Stimulated activated naive B cell treated with anti-CD40 and anti-IgM and Interleukin-4, amounts not matched to agents 10 μg/mL and 1 μg/mL and 100 μg/mL, for 72 hours (primary cell): Measurements from ENCODE around the gene ENO4.

Experiments
- ATAC-seq, 2 donors: fragments of 150-1000 bp; cut with Tn5 transposase; replicated peaks; 2 replicates each; pipeline ENCODE4 v1.10.0; 2021; ENCODE audit warnings: moderate library complexity in 1 of 2
- DNase-seq: peaks from one replicate; pipeline ENCODE4 v3.0.0; 2021
- H3K27ac Mint-ChIP-seq: one replicate; pipeline ENCODE4 v1.8.0; 2022; ENCODE audit warnings: mild to moderate bottlenecking, mixed read lengths
- H3K27me3 Mint-ChIP-seq, 2 donors: one replicate each; pipeline ENCODE4 v1.8.0; 2022; ENCODE audit warnings: mixed read lengths in 2 of 2
- H3K36me3 Mint-ChIP-seq, 2 donors: one replicate each; pipeline ENCODE4 v1.8.0; 2022; ENCODE audit warnings: mixed read lengths in 2 of 2, mild to moderate bottlenecking in 1 of 2
- H3K4me1 Mint-ChIP-seq, 2 donors: one replicate each; pipeline ENCODE4 v1.8.0; 2022; ENCODE audit warnings: mixed read lengths in 2 of 2, mild to moderate bottlenecking in 1 of 2
- H3K4me3 Mint-ChIP-seq, 2 donors: one replicate each; pipeline ENCODE4 v1.8.0; 2022; ENCODE audit warnings: mild to moderate bottlenecking in 2 of 2, mixed read lengths in 2 of 2, moderate library complexity in 1 of 2
- H3K9me3 Mint-ChIP-seq, 2 donors: one replicate each; pipeline ENCODE4 v1.8.0; 2022; ENCODE audit warnings: mixed read lengths in 2 of 2, mild to moderate bottlenecking in 1 of 2

ENO4 gene

GRCh38 chr10:116817178-116817577, 32.1 kb upstream of the ENO4 start:
- Mint-ChIP-seq H3K9me3 (peaks cover 10 to 11% of the 10 kb centered on the region in 2 donors), H3K27me3 (peaks cover 16% of the 10 kb centered on the region in 2 donors), H3K4me3 (no peak overlapping the region), H3K36me3 (no peaks in the 10 kb centered on the region), H3K27ac (no peak overlapping the region), H3K4me1 (no peaks in the 10 kb centered on the region)
- no peak for ATAC-seq
- DNase-seq, result no peak

- H3K4me1 Mint-ChIP-seq, result no peaks in the 10 kb centered on the region
- no peaks in the 10 kb centered on the region for H3K36me3 Mint-ChIP-seq
- peaks cover 8 to 11% of the 10 kb centered on the region in 2 donors for H3K9me3 Mint-ChIP-seq
- no peak for ATAC-seq
- H3K27me3 Mint-ChIP-seq, result peaks cover 13 to 16% of the 10 kb centered on the region in 2 donors
- no peak for DNase-seq
- H3K4me3 Mint-ChIP-seq, result no peak overlapping the region
- H3K27ac Mint-ChIP-seq, result peak overlapping the region; percentile 10
Observed at GRCh38 chr10:116817780-116818343, 31.4 kb upstream of the ENO4 start.

GRCh38 chr10:116819999-116820677, 29.2 kb upstream of the ENO4 start:
- H3K9me3 Mint-ChIP-seq, result peaks cover 8 to 11% of the 10 kb centered on the region in 2 donors
- H3K27ac Mint-ChIP-seq, result no peak overlapping the region
- ATAC-seq, result no peak
- H3K4me3 Mint-ChIP-seq, result no peak overlapping the region
- H3K27me3 Mint-ChIP-seq, result peaks cover 12 to 16% of the 10 kb centered on the region in 2 donors
- H3K36me3 Mint-ChIP-seq, result no peaks in the 10 kb centered on the region
- no peaks in the 10 kb centered on the region for H3K4me1 Mint-ChIP-seq
- no peak for DNase-seq

GRCh38 chr10:116825901-116826300, 23.4 kb upstream of the ENO4 start:
- no peaks in the 10 kb centered on the region for H3K36me3 Mint-ChIP-seq
- H3K4me1 Mint-ChIP-seq, result no peaks in the 10 kb centered on the region
- no peak overlapping the region for H3K27ac Mint-ChIP-seq
- ATAC-seq (no peak), DNase-seq (no peak)
- peaks cover 6 to 7% of the 10 kb centered on the region in 2 donors for H3K9me3 Mint-ChIP-seq
- no peak overlapping the region for H3K4me3 Mint-ChIP-seq
- peaks cover 3 to 4% of the 10 kb centered on the region in 2 donors for H3K27me3 Mint-ChIP-seq

GRCh38 chr10:116826803-116827202, 22.5 kb upstream of the ENO4 start:
- DNase-seq, result no peak
- Mint-ChIP-seq H3K27ac (no peak overlapping the region), H3K4me1 (no peaks in the 10 kb centered on the region), H3K4me3 (no peak overlapping the region), H3K9me3 (peaks cover 0 to 6% of the 10 kb centered on the region in 2 donors), H3K36me3 (no peaks in the 10 kb centered on the region), H3K27me3 (no peaks in the 10 kb centered on the region)
- no peak for ATAC-seq

GRCh38 chr10:116827214-116827671, 22.1 kb upstream of the ENO4 start:
- H3K4me1 Mint-ChIP-seq, result no peaks in the 10 kb centered on the region
- H3K36me3 Mint-ChIP-seq, result no peaks in the 10 kb centered on the region
- DNase-seq, result no peak
- peaks cover 0 to 6% of the 10 kb centered on the region in 2 donors for H3K9me3 Mint-ChIP-seq
- no peaks in the 10 kb centered on the region for H3K27me3 Mint-ChIP-seq
- no peak overlapping the region for H3K4me3 Mint-ChIP-seq
- ATAC-seq, result no peak
- no peak overlapping the region for H3K27ac Mint-ChIP-seq

- no peak overlapping the region for H3K27ac Mint-ChIP-seq
- DNase-seq (no peak), ATAC-seq (no peak)
- no peaks in the 10 kb centered on the region for H3K4me1 Mint-ChIP-seq
- peaks cover 0 to 6% of the 10 kb centered on the region in 2 donors for H3K9me3 Mint-ChIP-seq
- no peak overlapping the region for H3K4me3 Mint-ChIP-seq
- no peaks in the 10 kb centered on the region for H3K27me3 Mint-ChIP-seq
- H3K36me3 Mint-ChIP-seq, result no peaks in the 10 kb centered on the region
Observed at GRCh38 chr10:116828116-116828515, 21.2 kb upstream of the ENO4 start.

GRCh38 chr10:116829711-116830110, 19.6 kb upstream of the ENO4 start:
- Mint-ChIP-seq H3K4me1 (no peaks in the 10 kb centered on the region), H3K27me3 (peaks cover 0 to 6% of the 10 kb centered on the region in 2 donors), H3K36me3 (no peaks in the 10 kb centered on the region), H3K4me3 (no peak overlapping the region), H3K27ac (no peak overlapping the region), H3K9me3 (peaks cover 0 to 7% of the 10 kb centered on the region in 2 donors)
- DNase-seq, result no peak
- no peak for ATAC-seq

- ATAC-seq (no peak), DNase-seq (no peak)
- Mint-ChIP-seq H3K4me3 (no peak overlapping the region), H3K27ac (no peak overlapping the region), H3K27me3 (peaks cover 0 to 6% of the 10 kb centered on the region in 2 donors), H3K36me3 (no peaks in the 10 kb centered on the region), H3K4me1 (no peaks in the 10 kb centered on the region), H3K9me3 (peaks cover 0 to 7% of the 10 kb centered on the region in 2 donors)
Observed at GRCh38 chr10:116831086-116831485, 18.2 kb upstream of the ENO4 start.

GRCh38 chr10:116831790-116832189, 17.5 kb upstream of the ENO4 start:
- Mint-ChIP-seq H3K4me1 (no peaks in the 10 kb centered on the region), H3K27ac (no peak overlapping the region), H3K4me3 (no peak overlapping the region), H3K36me3 (no peaks in the 10 kb centered on the region), H3K9me3 (peaks cover 0 to 7% of the 10 kb centered on the region in 2 donors), H3K27me3 (peaks cover 0 to 6% of the 10 kb centered on the region in 2 donors)
- DNase-seq (no peak), ATAC-seq (no peak)

GRCh38 chr10:116833986-116834985, 15.0 kb upstream of the ENO4 start:
- H3K36me3 Mint-ChIP-seq, result no peaks in the 10 kb centered on the region
- DNase-seq (no peak), ATAC-seq (no peak)
- H3K4me1 Mint-ChIP-seq, result no peaks in the 10 kb centered on the region
- H3K27me3 Mint-ChIP-seq, result peaks cover 0 to 6% of the 10 kb centered on the region in 2 donors
- no peak overlapping the region for H3K4me3 Mint-ChIP-seq
- H3K27ac Mint-ChIP-seq, result no peak overlapping the region
- peaks cover 0 to 4% of the 10 kb centered on the region in 2 donors for H3K9me3 Mint-ChIP-seq

- Mint-ChIP-seq H3K36me3 (no peaks in the 10 kb centered on the region), H3K27ac (no peak overlapping the region), H3K9me3 (peaks cover 0 to 1% of the 10 kb centered on the region in 2 donors), H3K4me3 (no peak overlapping the region), H3K27me3 (peaks cover 0 to 6% of the 10 kb centered on the region in 2 donors), H3K4me1 (no peaks in the 10 kb centered on the region)
- DNase-seq (no peak), ATAC-seq (no peak)
Observed at GRCh38 chr10:116835658-116836057, 13.6 kb upstream of the ENO4 start.

GRCh38 chr10:116836083-116836482, 13.2 kb upstream of the ENO4 start:
- peaks cover 0 to 6% of the 10 kb centered on the region in 2 donors for H3K27me3 Mint-ChIP-seq

GRCh38 chr10:116836902-116837523, 12.3 kb upstream of the ENO4 start:
- Mint-ChIP-seq H3K36me3 (no peaks in the 10 kb centered on the region), H3K4me3 (no peak overlapping the region), H3K27me3 (peaks cover 0 to 6% of the 10 kb centered on the region in 2 donors), H3K4me1 (no peaks in the 10 kb centered on the region), H3K9me3 (peaks cover 0 to 1% of the 10 kb centered on the region in 2 donors), H3K27ac (no peak overlapping the region)
- DNase-seq, result no peak
- no peak for ATAC-seq

More at GRCh38 chr10:116836083-116836482, 13.2 kb upstream of the ENO4 start:
- no peaks in the 10 kb centered on the region for H3K36me3 Mint-ChIP-seq
- no peak overlapping the region for H3K4me3 Mint-ChIP-seq
- ATAC-seq, result no peak
- no peak for DNase-seq
- H3K9me3 Mint-ChIP-seq, result peaks cover 0 to 1% of the 10 kb centered on the region in 2 donors
- no peak overlapping the region for H3K27ac Mint-ChIP-seq
- H3K4me1 Mint-ChIP-seq, result no peaks in the 10 kb centered on the region
